Measurements from ENCODE around the gene ASCL4. TPM values are rescaled to one million over a fixed set of nuclear protein-coding genes. Genes with fewer than 3 reads are reported as not detected.

ASCL4 gene
- total RNA-seq, 1 donor from 2014 or later: not detected

GRCh38 chr12:107764626-107765025 is 9.9 kb upstream of the ASCL4 start:
- no peak overlapping the region for H3K27ac Mint-ChIP-seq (ENCODE audit: unreplicated experiment)
- H3K4me3 Mint-ChIP-seq (ENCODE audit: unreplicated experiment): no peak overlapping the region
- TF ChIP-seq CTCF (IDR thresholded peaks at IDR 0.05; ENCODE audit: partially characterized antibody, unreplicated experiment): no peak
- no peak for DNase-seq
- peaks cover 4% of the 10 kb centered on the region for H3K4me1 Mint-ChIP-seq (ENCODE audit: low read depth, unreplicated experiment)
- no peaks in the 10 kb centered on the region for H3K27me3 Mint-ChIP-seq (ENCODE audit: unreplicated experiment)
- no peaks in the 10 kb centered on the region for H3K36me3 Mint-ChIP-seq (ENCODE audit: unreplicated experiment)
- H3K9me3 Mint-ChIP-seq (ENCODE audit: unreplicated experiment): peaks cover 5% of the 10 kb centered on the region

GRCh38 chr12:107765316-107765715 is 9.2 kb upstream of the ASCL4 start:
- Mint-ChIP-seq H3K9me3 (ENCODE audit: unreplicated experiment) (peaks cover 5% of the 10 kb centered on the region), H3K36me3 (ENCODE audit: unreplicated experiment) (no peaks in the 10 kb centered on the region), H3K4me3 (ENCODE audit: unreplicated experiment) (no peak overlapping the region), H3K27me3 (ENCODE audit: unreplicated experiment) (no peaks in the 10 kb centered on the region), H3K27ac (ENCODE audit: unreplicated experiment) (no peak overlapping the region), H3K4me1 (ENCODE audit: low read depth, unreplicated experiment) (no peaks in the 10 kb centered on the region)
- no peak for DNase-seq
- no peak for TF ChIP-seq CTCF (IDR thresholded peaks at IDR 0.05; ENCODE audit: partially characterized antibody, unreplicated experiment)

GRCh38 chr12:107767466-107767865 is 7.0 kb upstream of the ASCL4 start:
- TF ChIP-seq CTCF (IDR thresholded peaks at IDR 0.05; ENCODE audit: partially characterized antibody, unreplicated experiment): no peak
- Mint-ChIP-seq H3K36me3 (ENCODE audit: unreplicated experiment) (no peaks in the 10 kb centered on the region), H3K4me3 (ENCODE audit: unreplicated experiment) (no peak overlapping the region), H3K4me1 (ENCODE audit: low read depth, unreplicated experiment) (no peaks in the 10 kb centered on the region), H3K9me3 (ENCODE audit: unreplicated experiment) (no peaks in the 10 kb centered on the region), H3K27ac (ENCODE audit: unreplicated experiment) (no peak overlapping the region), H3K27me3 (ENCODE audit: unreplicated experiment) (no peaks in the 10 kb centered on the region)
- DNase-seq: no peak

- H3K9me3 Mint-ChIP-seq (ENCODE audit: unreplicated experiment): no peaks in the 10 kb centered on the region
- DNase-seq: peak; percentile 78
- H3K36me3 Mint-ChIP-seq (ENCODE audit: unreplicated experiment): no peaks in the 10 kb centered on the region
- H3K27ac Mint-ChIP-seq (ENCODE audit: unreplicated experiment): no peak overlapping the region
- no peaks in the 10 kb centered on the region for H3K4me1 Mint-ChIP-seq (ENCODE audit: low read depth, unreplicated experiment)
- H3K4me3 Mint-ChIP-seq (ENCODE audit: unreplicated experiment): peak overlapping the region; percentile 86
- peak; percentile 44 for TF ChIP-seq CTCF (IDR thresholded peaks at IDR 0.05; ENCODE audit: partially characterized antibody, unreplicated experiment)
- peaks cover 7% of the 10 kb centered on the region for H3K27me3 Mint-ChIP-seq (ENCODE audit: unreplicated experiment)
These were observed 703 bp downstream of the ASCL4 start for GRCh38 chr12:107775093-107775721.

- no peak overlapping the region for H3K27ac Mint-ChIP-seq (ENCODE audit: unreplicated experiment)
- no peak overlapping the region for H3K4me3 Mint-ChIP-seq (ENCODE audit: unreplicated experiment)
- H3K27me3 Mint-ChIP-seq (ENCODE audit: unreplicated experiment): peaks cover 7% of the 10 kb centered on the region
- no peaks in the 10 kb centered on the region for H3K36me3 Mint-ChIP-seq (ENCODE audit: unreplicated experiment)
- no peak for DNase-seq
- TF ChIP-seq CTCF (IDR thresholded peaks at IDR 0.05; ENCODE audit: partially characterized antibody, unreplicated experiment): no peak
- H3K9me3 Mint-ChIP-seq (ENCODE audit: unreplicated experiment): no peaks in the 10 kb centered on the region
- H3K4me1 Mint-ChIP-seq (ENCODE audit: low read depth, unreplicated experiment): no peaks in the 10 kb centered on the region
These were observed 1.7 kb downstream of the ASCL4 start for GRCh38 chr12:107776171-107776570.
